Measurements from ENCODE around the gene OVAAL.
"Not testable (repeated sequence)": the region's sequence is repeated elsewhere in the genome, so short reads cannot be mapped to it uniquely, and the experiment has no call there.

Gene OVAAL

GRCh38 chr1:180540697-180541594, 17.8 kb upstream of the OVAAL start:
- DNase-seq = no peak

GRCh38 chr1:180542113-180542837, 16.5 kb upstream of the OVAAL start:
- no peak for DNase-seq

GRCh38 chr1:180542838-180543145, 16.0 kb upstream of the OVAAL start:
- no peak for DNase-seq

- DNase-seq = no peak
Measured at GRCh38 chr1:180544050-180544449, 14.7 kb upstream of the OVAAL start.

GRCh38 chr1:180545991-180546390, 12.8 kb upstream of the OVAAL start:
- no peak for DNase-seq

- no peak for DNase-seq
Measured at GRCh38 chr1:180548686-180549317, 10.0 kb upstream of the OVAAL start.

- DNase-seq = not testable (repeated sequence)
Measured at GRCh38 chr1:180549770-180550169, 9.0 kb upstream of the OVAAL start.

- DNase-seq = no peak
Measured at GRCh38 chr1:180550241-180550640, 8.5 kb upstream of the OVAAL start.

- DNase-seq = no peak
Measured at GRCh38 chr1:180551997-180552396, 6.8 kb upstream of the OVAAL start.

GRCh38 chr1:180553046-180553445, 5.7 kb upstream of the OVAAL start:
- DNase-seq = not testable (repeated sequence)

- no peak for DNase-seq
Measured at GRCh38 chr1:180555411-180555810, 3.4 kb upstream of the OVAAL start.

GRCh38 chr1:180560200-180560867, 1.6 kb downstream of the OVAAL start:
- no peak for DNase-seq

- no peak for DNase-seq
Measured at GRCh38 chr1:180560868-180561600, 2.3 kb downstream of the OVAAL start.

- DNase-seq = no peak
Measured at GRCh38 chr1:180562640-180563025, 3.9 kb downstream of the OVAAL start.

- DNase-seq = no peak
Measured at GRCh38 chr1:180563026-180563827, 4.5 kb downstream of the OVAAL start.

- DNase-seq = no peak
Measured at GRCh38 chr1:180565121-180565871, 6.5 kb downstream of the OVAAL start.

- DNase-seq = no peak
Measured at GRCh38 chr1:180566026-180566425, 7.3 kb downstream of the OVAAL start.

- DNase-seq = no peak
Measured at GRCh38 chr1:180566495-180566894, 7.7 kb downstream of the OVAAL start.

- DNase-seq = no peak
Measured at GRCh38 chr1:180567654-180568053, 8.9 kb downstream of the OVAAL start.

- no peak for DNase-seq
Measured at GRCh38 chr1:180568184-180568583, 9.4 kb downstream of the OVAAL start.

Data from activated CD4-positive, alpha-beta T cell treated with anti-CD3 and anti-CD28 coated beads, Interleukin-2, Interleukin-6, amounts not matched to agents 100 ng/mL and 50 ng/mL, durations not matched to agents 16 hours and 8 hours (primary cell).